SH-SY5Y (cell line): ENCODE data around the gene PDIA5.

ENCODE experiments used
- GATA2 ChIP-seq: IDR thresholded peaks from 2 replicates; pipeline ENCODE4 v1.6.1; 2011; ENCODE audit warnings: mild to moderate bottlenecking, low read depth, low read length
- GATA3 ChIP-seq: IDR thresholded peaks from 2 replicates; pipeline ENCODE4 v1.6.1; 2011; ENCODE audit warnings: low read depth, mild to moderate bottlenecking, low read length, moderate library complexity

- peak; percentile 90 for TF ChIP-seq GATA2
- TF ChIP-seq GATA3, result peak; percentile 80
Measured at GRCh38 chr3:123048480-123049237, 18.2 kb upstream of the PDIA5 start.
